ENCODE measurements around the gene BORA. TPM values are rescaled to one million over a fixed set of nuclear protein-coding genes. Genes with fewer than 3 reads are reported as not detected.

Gene BORA
- total and polyA plus RNA-seq, 2 of the 13 experiments (the other 11 are each of a cell fraction or from before 2014, with no cell fraction given), result 4.0 to 17.4 TPM

DNA sequence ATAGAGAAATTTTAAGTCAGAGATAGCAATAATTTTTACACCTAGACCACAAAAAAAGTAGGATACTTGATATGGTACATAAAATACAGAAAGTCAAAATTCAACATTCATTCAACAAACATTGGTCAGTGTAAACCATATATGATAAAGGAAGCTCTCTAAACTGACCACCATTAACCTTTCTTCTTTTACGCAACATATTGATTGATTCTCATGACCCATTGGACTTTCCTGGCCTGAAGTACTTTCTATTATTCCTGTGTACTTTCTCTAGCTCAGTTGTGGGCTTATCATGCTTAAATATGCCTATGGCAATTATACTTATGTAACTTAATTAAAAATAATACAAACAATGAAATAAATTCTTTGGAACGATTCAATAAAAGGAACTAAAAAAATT is 64.9 kb downstream of the BORA start (continued):
- TF ChIP-seq, protein P1, sequence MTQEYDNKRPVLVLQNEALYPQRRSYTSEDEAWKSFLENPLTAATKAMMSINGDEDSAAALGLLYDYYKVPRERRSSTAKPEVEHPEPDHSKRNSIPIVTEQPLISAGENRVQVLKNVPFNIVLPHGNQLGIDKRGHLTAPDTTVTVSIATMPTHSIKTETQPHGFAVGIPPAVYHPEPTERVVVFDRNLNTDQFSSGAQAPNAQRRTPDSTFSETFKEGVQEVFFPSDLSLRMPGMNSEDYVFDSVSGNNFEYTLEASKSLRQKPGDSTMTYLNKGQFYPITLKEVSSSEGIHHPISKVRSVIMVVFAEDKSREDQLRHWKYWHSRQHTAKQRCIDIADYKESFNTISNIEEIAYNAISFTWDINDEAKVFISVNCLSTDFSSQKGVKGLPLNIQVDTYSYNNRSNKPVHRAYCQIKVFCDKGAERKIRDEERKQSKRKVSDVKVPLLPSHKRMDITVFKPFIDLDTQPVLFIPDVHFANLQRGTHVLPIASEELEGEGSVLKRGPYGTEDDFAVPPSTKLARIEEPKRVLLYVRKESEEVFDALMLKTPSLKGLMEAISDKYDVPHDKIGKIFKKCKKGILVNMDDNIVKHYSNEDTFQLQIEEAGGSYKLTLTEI (CRISPR knock-in tag; conservative IDR thresholded peaks at IDR 0.05), result no peak
- TF ChIP-seq ZNF644 (CRISPR knock-in tag; IDR thresholded peaks at IDR 0.05; ENCODE audit: low read depth) (peak; percentile 72), MIXL1 (CRISPR knock-in tag; IDR thresholded peaks at IDR 0.05) (peak; percentile 75), ZNF572 (CRISPR knock-in tag; IDR thresholded peaks at IDR 0.05) (no peak), RARA (CRISPR knock-in tag; IDR thresholded peaks at IDR 0.05) (peak; percentile 81), TFAP4 (IDR thresholded peaks at IDR 0.05; ENCODE audit: borderline replicate concordance, low read depth) (no peak), CREBL2 (CRISPR knock-in tag; IDR thresholded peaks at IDR 0.05; ENCODE audit: borderline replicate concordance) (no peak), E2F5 (CRISPR knock-in tag; conservative IDR thresholded peaks at IDR 0.05) (no peak), TEAD3 (CRISPR knock-in tag; optimal IDR thresholded peaks at IDR 0.05; ENCODE audit: borderline replicate concordance) (no peak), BRF2 (CRISPR knock-in tag; IDR thresholded peaks at IDR 0.05) (no peak), CEBPG (CRISPR knock-in tag; IDR thresholded peaks at IDR 0.05) (peak; percentile 82), MYC (CRISPR knock-in tag; IDR thresholded peaks at IDR 0.05; ENCODE audit: borderline replicate concordance) (no peak), ZNF75D (CRISPR knock-in tag; IDR thresholded peaks at IDR 0.05; ENCODE audit: borderline replicate concordance) (no peak), ZNF543 (CRISPR knock-in tag; IDR thresholded peaks at IDR 0.05) (no peak), HINFP (CRISPR knock-in tag; IDR thresholded peaks at IDR 0.05; ENCODE audit: low read depth) (no peak), ZBTB43 (CRISPR knock-in tag; conservative IDR thresholded peaks at IDR 0.05) (no peak), HOXD1 (CRISPR knock-in tag; IDR thresholded peaks at IDR 0.05) (no peak), NCOR1 (IDR thresholded peaks at IDR 0.05; ENCODE audit: borderline replicate concordance, low read length) (peak; percentile 81), ZFX (CRISPR knock-in tag; IDR thresholded peaks at IDR 0.05; ENCODE audit: low read depth) (no peak), ZNF101 (CRISPR knock-in tag; IDR thresholded peaks at IDR 0.05; ENCODE audit: borderline replicate concordance, low read depth) (no peak), ZNF672 (CRISPR knock-in tag; IDR thresholded peaks at IDR 0.05) (no peak)
- TF ChIP-seq, protein P2, sequence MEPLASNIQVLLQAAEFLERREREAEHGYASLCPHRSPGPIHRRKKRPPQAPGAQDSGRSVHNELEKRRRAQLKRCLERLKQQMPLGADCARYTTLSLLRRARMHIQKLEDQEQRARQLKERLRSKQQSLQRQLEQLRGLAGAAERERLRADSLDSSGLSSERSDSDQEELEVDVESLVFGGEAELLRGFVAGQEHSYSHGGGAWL (CRISPR knock-in tag; IDR thresholded peaks at IDR 0.05), result no peak
- TF ChIP-seq, protein P3, sequence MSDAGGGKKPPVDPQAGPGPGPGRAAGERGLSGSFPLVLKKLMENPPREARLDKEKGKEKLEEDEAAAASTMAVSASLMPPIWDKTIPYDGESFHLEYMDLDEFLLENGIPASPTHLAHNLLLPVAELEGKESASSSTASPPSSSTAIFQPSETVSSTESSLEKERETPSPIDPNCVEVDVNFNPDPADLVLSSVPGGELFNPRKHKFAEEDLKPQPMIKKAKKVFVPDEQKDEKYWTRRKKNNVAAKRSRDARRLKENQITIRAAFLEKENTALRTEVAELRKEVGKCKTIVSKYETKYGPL (CRISPR knock-in tag; IDR thresholded peaks at IDR 0.05), result no peak
